A673 (cell line): Measurements from ENCODE around the gene DAPK2. TPM values are rescaled to one million over a fixed set of nuclear protein-coding genes. Genes with fewer than 3 reads are reported as not detected.

Experiments
- BruUV-seq: library from RNA; stranded (reverse); fragments of 400-500 nt; replicated peaks from 2 replicates; lab custom pipeline; 2021; lab: Mats Ljungman, UMichigan
- CTCF ChIA-PET: fragments of 300-600 bp; sonication (Branson Sonifier 250); formaldehyde crosslinking; loops from one replicate; lab custom pipeline; 2022; ENCODE audit warnings: antibody characterized with exemption; lab: Charles Lee
- POLR2A ChIA-PET: fragments of 300-600 bp; sonication (Branson Sonifier 250); formaldehyde crosslinking; loops from one replicate; lab custom pipeline; 2022; ENCODE audit warnings: antibody characterized with exemption; ENCODE audit not compliant: low non-redundant PET; lab: Charles Lee
- DNase-seq: peaks from one replicate; pipeline ENCODE4 v3.0.0-alpha.2; 2015; ENCODE audit warnings: low spot score
- H3K27ac ChIP-seq: fragments of 200-600 bp; sonication (generic); 2 replicates; pipeline ENCODE4 v1.5.1; 2016; ENCODE audit warnings: mixed run types, low read depth, mild to moderate bottlenecking, mixed read lengths, antibody characterized with exemption, low read length; ENCODE audit not compliant: poor library complexity, severe bottlenecking
- H3K27me3 ChIP-seq: fragments of 200-600 bp; sonication (generic); replicated peaks from 2 replicates; pipeline ENCODE4 v1.6.1; 2017; ENCODE audit warnings: mixed run types, low read depth, mild to moderate bottlenecking, mixed read lengths, antibody characterized with exemption, low read length; ENCODE audit not compliant: insufficient read depth, poor library complexity
- H3K36me3 ChIP-seq: fragments of 200-600 bp; sonication (generic); 2 replicates; pipeline ENCODE4 v1.6.1; 2016; ENCODE audit warnings: mixed run types, mild to moderate bottlenecking, mixed read lengths, antibody characterized with exemption, low read length; ENCODE audit not compliant: insufficient read depth, poor library complexity, severe bottlenecking
- H3K4me1 ChIP-seq: fragments of 200-600 bp; sonication (generic); 2 replicates; pipeline ENCODE4 v1.6.1; 2017; ENCODE audit warnings: mixed run types, mild to moderate bottlenecking, mixed read lengths, antibody characterized with exemption, low read length; ENCODE audit not compliant: insufficient read depth, poor library complexity, severe bottlenecking
- H3K4me3 ChIP-seq: fragments of 200-600 bp; sonication (generic); 2 replicates; pipeline ENCODE4 v1.5.1; 2016; ENCODE audit warnings: low read depth, mixed run types, mild to moderate bottlenecking, mixed read lengths, low read length; ENCODE audit not compliant: poor library complexity, severe bottlenecking
- H3K9me3 ChIP-seq: fragments of 200-600 bp; sonication (generic); 2 replicates; pipeline ENCODE4 v1.6.1; 2016; ENCODE audit warnings: mixed run types, low read depth, mild to moderate bottlenecking, mixed read lengths, antibody characterized with exemption, low read length; ENCODE audit not compliant: poor library complexity, severe bottlenecking
- EZH2 ChIP-seq: fragments of 200-600 bp; sonication (generic); IDR thresholded peaks from 2 replicates; pipeline ENCODE4 v1.6.1; 2017; ENCODE audit warnings: borderline replicate concordance, low read depth, mild to moderate bottlenecking, mixed read lengths, antibody characterized with exemption, low read length; ENCODE audit not compliant: poor library complexity, severe bottlenecking
- intact Hi-C: fragments of 100-400 bp; cut with micrococcal nuclease; formaldehyde crosslinking; loops from one replicate; pipeline ENCODE4 v1.10.0; 2022; ENCODE audit not compliant: unreplicated experiment
- total RNA-seq: library from RNA; stranded (reverse); gene quantifications from 2 replicates; pipeline ENCODE4 v1.2.3, GENCODE V29; 2021
- TF ChIP-seq, protein P1 (sequence below): fragments of 300-800, 200-600 bp; sonication (generic); conservative IDR thresholded peaks from 2 replicates; pipeline ENCODE4 v1.5.1; 2017; ENCODE audit warnings: low read depth, mild to moderate bottlenecking, antibody characterized with exemption, low read length, moderate library complexity, mixed read lengths

DAPK2 gene
- total RNA-seq, 1 experiment from 2014 or later = 19.2 TPM

DNA sequence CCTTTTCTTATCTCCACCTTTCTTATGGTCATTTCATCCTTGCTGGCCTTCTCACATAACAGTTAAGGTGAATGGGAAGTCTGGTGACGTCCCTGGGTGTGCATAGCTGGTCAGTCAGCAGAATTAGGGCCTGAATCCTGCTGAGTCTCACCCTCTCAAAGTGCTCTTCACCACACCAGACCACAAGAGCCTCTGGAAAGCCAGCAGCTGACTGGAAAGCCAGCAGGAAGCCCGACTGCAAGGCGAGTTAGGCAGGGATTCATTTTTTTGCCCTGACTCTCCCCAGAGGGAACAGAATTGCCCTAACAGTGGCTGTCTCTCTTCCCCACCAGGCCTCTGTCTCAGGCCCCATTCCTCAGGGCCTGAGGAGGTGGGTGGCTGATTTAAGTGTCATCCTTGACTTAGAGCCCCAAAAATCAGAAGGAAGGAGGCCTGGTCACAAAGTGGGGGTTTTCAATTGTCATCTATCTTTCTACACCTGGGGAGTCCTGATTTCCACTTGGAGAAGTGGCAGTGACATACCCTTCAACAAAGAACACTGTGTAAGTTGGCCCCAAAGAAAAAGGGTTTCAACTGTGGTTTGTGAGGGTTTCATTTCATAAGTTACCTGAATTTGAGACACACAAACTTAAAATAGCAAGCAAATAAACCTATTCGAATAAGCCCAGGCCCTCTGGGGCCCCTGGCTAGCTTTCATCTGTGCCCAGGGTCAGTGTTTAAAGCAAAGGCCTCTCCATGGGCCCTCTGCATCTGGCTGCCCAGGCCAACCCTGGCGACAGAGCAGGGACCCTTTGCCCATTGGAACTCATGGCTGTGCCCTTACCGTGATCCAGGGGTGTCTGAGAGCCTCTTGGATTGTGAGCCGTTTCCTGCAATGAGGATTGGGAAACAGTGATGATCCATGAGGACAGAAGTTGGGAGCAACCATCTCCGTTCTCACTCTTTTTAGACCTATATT, 122.0 kb downstream of the DAPK2 start:
- Histone ChIP-seq H3K9me3 (no peaks in the 10 kb centered on the region), H3K27ac (no peak overlapping the region), H3K4me1 (no peaks in the 10 kb centered on the region), H3K36me3 (no peaks in the 10 kb centered on the region), H3K4me3 (no peak overlapping the region), H3K27me3 (no peaks in the 10 kb centered on the region)
- ChIA-PET POLR2A (no interaction called here), CTCF (interaction anchor here (0.5 kb wide), 1 partner anchor 43 kb away, joined by 3 read pairs; no protein-coding TSS in a partner anchor)
- BruUV-seq = no TSS peak
- TF ChIP-seq, protein P1, sequence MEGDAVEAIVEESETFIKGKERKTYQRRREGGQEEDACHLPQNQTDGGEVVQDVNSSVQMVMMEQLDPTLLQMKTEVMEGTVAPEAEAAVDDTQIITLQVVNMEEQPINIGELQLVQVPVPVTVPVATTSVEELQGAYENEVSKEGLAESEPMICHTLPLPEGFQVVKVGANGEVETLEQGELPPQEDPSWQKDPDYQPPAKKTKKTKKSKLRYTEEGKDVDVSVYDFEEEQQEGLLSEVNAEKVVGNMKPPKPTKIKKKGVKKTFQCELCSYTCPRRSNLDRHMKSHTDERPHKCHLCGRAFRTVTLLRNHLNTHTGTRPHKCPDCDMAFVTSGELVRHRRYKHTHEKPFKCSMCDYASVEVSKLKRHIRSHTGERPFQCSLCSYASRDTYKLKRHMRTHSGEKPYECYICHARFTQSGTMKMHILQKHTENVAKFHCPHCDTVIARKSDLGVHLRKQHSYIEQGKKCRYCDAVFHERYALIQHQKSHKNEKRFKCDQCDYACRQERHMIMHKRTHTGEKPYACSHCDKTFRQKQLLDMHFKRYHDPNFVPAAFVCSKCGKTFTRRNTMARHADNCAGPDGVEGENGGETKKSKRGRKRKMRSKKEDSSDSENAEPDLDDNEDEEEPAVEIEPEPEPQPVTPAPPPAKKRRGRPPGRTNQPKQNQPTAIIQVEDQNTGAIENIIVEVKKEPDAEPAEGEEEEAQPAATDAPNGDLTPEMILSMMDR = no peak
- TF ChIP-seq EZH2 = no peak
- intact Hi-C loops = no loop called here
- no peak for DNase-seq

DNA sequence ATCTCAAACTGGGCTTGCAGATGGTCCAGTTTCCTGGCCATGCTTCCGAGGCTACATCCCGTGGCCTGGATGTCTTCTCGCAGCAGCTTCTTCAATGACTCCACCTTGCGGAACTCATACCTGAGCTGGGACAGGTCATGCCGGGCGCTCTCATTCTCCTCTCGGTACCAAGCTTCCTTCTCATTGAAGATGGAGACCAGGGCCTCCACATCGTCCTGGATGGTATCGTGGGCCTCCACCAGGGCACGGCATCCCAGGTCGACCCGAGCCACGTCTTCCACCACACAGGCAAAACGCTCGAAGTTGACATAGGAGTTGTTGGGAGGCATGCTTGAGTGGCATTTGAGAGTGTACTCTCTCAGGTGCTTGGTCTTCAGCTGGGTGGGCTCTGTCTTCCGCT, 123.4 kb downstream of the DAPK2 start:
- BruUV-seq = no TSS peak
- CTCF ChIA-PET = no interaction called here

DNA sequence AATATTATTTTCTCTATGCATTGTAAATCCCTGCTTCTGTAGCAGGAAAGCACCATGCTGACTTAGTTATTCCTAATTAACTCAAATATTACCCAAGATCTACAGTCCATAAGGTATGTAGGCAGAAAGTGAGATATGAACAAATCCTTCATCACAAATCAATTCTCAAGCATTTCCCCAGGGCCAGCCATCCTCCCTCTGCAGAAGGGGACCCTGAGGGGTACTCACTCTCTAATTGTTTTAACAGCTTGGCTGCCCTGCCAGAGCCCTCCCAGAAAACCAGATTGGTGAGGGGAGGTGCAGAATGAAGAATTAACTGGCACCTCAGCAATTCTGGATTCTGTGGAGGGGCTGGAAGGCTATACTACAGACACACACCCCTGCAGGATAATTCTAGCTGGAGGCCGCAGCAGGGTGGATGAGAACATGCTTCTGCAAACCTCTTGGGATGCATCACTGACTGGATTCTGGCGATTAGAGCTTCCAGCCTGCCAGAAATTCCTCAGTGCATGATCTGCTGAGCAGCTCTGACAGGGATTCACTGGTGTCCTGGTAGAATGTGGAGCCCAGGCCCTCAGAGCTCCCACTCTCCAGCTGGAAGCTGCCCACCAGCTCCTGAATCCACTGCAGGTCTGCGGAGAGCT, 123.9 kb downstream of the DAPK2 start:
- Histone ChIP-seq H3K4me3 (no peak overlapping the region), H3K36me3 (no peaks in the 10 kb centered on the region), H3K4me1 (no peaks in the 10 kb centered on the region), H3K27ac (no peak overlapping the region), H3K27me3 (no peaks in the 10 kb centered on the region), H3K9me3 (no peaks in the 10 kb centered on the region)
- no TSS peak for BruUV-seq
- POLR2A ChIA-PET = no interaction called here
- CTCF ChIA-PET = no interaction called here
- TF ChIP-seq, protein P1 = no peak
- TF ChIP-seq EZH2 = no peak
- no peak for DNase-seq
- intact Hi-C loops = no loop called here

More for the DNA sequence above, 123.4 kb downstream of the DAPK2 start:
- H3K36me3 ChIP-seq = no peaks in the 10 kb centered on the region
- H3K27me3 ChIP-seq = no peaks in the 10 kb centered on the region
- no peak overlapping the region for H3K27ac ChIP-seq
- DNase-seq = no peak
- H3K4me3 ChIP-seq = no peak overlapping the region
- POLR2A ChIA-PET = no interaction called here
- intact Hi-C loops = no loop called here
- no peaks in the 10 kb centered on the region for H3K4me1 ChIP-seq
- no peaks in the 10 kb centered on the region for H3K9me3 ChIP-seq
- TF ChIP-seq EZH2 = no peak
- TF ChIP-seq, protein P1 = no peak
